Neutrophil (primary cell): Measurements from ENCODE around the gene AFTPH.

Experiments used
- H3K27ac ChIP-seq: fragments of 200-600 bp; sonication (generic); 2 replicates; pipeline ENCODE4 v1.5.1; 2016; ENCODE audit warnings: mild to moderate bottlenecking, moderate library complexity
- H3K27me3 ChIP-seq: fragments of 200-600 bp; sonication (generic); 2 replicates; pipeline ENCODE4 v1.6.0; 2016; ENCODE audit warnings: mild to moderate bottlenecking
- H3K36me3 ChIP-seq: fragments of 200-600 bp; sonication (generic); 2 replicates; pipeline ENCODE4 v1.5.1; 2017
- H3K4me1 ChIP-seq, 2 experiments: fragments of 200-600 bp in 1 of 2; sonication (generic) in 1 of 2; 1 replicate in 1 of 2; 2 replicates in 1 of 2; pipeline versions ENCODE4 v1.5.1 to v1.6.1; 2013 to 2016; ENCODE audit warnings: low read depth in 1 of 2, low read length in 1 of 2, mild to moderate bottlenecking in 1 of 2, moderate library complexity in 1 of 2; ENCODE audit not compliant: control insufficient read depth in 1 of 2, insufficient read depth in 1 of 2
- H3K4me3 ChIP-seq, 2 experiments: fragments of 200-600 bp in 1 of 2; sonication (generic) in 1 of 2; 1 replicate in 1 of 2; 2 replicates in 1 of 2; pipeline ENCODE4 v1.5.1; 2013 to 2016; ENCODE audit warnings: low read depth in 1 of 2, low read length in 1 of 2, mild to moderate bottlenecking in 1 of 2, moderate library complexity in 1 of 2
- H3K9me3 ChIP-seq: fragments of 200-600 bp; sonication (generic); 2 replicates; pipeline ENCODE4 v1.5.1; 2016
- TF ChIP-seq, protein P1 (sequence below): fragments of 200-600 bp; sonication (generic); IDR thresholded peaks from 2 replicates; pipeline ENCODE4 v1.5.1; 2016; ENCODE audit warnings: antibody characterized with exemption

Gene AFTPH

DNA sequence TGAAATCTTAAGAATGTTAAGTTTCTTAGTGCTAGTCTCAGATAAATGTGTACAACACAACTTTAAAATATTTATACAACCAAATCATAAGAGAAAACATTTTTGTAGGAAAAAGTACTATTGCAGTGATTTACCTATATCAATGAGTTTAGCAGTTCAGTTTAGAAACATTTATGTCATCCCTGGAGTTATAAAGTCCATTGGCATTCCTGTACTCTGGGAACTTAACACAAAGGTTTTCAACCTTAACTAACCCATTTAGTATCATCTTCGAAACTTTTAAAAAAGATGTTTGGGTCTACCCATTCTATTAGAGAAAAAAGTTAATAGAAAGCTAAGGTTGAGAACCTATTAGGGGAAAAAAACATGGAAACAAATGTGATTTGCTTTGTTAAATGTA is 10.9 kb downstream of the AFTPH start:
- H3K27me3 ChIP-seq, result no peaks in the 10 kb centered on the region
- no peaks in the 10 kb centered on the region for H3K9me3 ChIP-seq
- TF ChIP-seq, protein P1, sequence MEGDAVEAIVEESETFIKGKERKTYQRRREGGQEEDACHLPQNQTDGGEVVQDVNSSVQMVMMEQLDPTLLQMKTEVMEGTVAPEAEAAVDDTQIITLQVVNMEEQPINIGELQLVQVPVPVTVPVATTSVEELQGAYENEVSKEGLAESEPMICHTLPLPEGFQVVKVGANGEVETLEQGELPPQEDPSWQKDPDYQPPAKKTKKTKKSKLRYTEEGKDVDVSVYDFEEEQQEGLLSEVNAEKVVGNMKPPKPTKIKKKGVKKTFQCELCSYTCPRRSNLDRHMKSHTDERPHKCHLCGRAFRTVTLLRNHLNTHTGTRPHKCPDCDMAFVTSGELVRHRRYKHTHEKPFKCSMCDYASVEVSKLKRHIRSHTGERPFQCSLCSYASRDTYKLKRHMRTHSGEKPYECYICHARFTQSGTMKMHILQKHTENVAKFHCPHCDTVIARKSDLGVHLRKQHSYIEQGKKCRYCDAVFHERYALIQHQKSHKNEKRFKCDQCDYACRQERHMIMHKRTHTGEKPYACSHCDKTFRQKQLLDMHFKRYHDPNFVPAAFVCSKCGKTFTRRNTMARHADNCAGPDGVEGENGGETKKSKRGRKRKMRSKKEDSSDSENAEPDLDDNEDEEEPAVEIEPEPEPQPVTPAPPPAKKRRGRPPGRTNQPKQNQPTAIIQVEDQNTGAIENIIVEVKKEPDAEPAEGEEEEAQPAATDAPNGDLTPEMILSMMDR, result no peak
- no peak overlapping the region for H3K27ac ChIP-seq
- H3K4me3 ChIP-seq, result no peak overlapping the region
- H3K4me1 ChIP-seq, result peaks cover 11 to 22% of the 10 kb centered on the region in 2 experiments
- H3K36me3 ChIP-seq, result no peaks in the 10 kb centered on the region

DNA sequence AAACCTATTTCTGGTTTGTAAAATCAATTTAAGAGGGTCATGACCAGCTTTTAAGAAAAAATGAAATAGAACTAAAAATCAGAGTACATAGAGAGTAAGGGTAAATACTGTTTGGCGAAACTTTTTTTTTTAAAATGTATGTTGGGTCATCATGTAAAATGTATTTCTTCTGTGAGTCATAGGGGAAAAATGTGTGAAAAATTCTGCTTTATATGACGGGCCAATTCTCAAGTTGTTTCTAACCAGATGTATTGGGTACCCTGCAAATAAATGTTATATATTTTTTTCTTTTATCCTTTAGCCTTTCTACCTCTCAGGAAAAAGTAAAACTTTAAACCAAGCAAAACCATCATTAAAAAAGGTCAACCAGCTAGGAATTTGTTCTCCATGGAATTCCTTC is 13.9 kb downstream of the AFTPH start:
- no peaks in the 10 kb centered on the region for H3K27me3 ChIP-seq
- peaks cover 11 to 16% of the 10 kb centered on the region in 2 experiments for H3K4me1 ChIP-seq
- H3K4me3 ChIP-seq, result no peak overlapping the region
- TF ChIP-seq, protein P1, result no peak
- no peak overlapping the region for H3K27ac ChIP-seq
- H3K36me3 ChIP-seq, result no peaks in the 10 kb centered on the region
- H3K9me3 ChIP-seq, result no peaks in the 10 kb centered on the region

DNA sequence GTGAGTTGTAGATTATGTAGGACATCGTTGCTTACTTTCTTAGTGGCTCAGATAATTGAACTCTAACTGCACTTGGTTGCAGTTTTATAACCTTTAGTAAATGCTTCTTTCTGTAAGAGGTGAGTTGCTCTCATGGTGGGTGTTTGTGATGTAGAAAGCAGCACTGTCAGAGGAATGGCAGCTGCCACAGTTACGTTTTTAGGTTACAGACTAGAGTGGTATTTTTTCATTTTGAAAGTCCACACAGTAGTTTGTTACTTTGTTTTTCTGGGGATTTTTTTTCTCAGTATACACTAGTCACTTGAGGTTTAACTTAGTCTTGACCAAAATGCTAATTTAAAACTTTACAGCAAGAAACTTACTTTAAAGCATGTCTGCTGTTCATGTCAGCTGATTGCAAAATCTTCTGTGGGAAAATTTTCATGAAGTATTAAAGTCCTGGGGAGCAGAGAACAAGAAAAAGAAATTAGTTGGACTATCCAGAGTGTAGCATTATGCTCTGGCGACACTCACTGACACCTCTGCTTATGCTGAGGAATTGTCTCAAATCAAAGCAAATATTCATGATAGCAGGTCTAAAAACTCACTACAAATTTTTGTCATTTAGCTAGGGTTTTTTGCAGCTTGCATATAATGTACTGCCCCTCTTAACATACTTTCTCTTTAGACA is 14.8 kb downstream of the AFTPH start:
- no peaks in the 10 kb centered on the region for H3K27me3 ChIP-seq
- H3K4me3 ChIP-seq, result no peak overlapping the region
- H3K27ac ChIP-seq, result no peak overlapping the region
- no peaks in the 10 kb centered on the region for H3K9me3 ChIP-seq
- H3K4me1 ChIP-seq, result peaks cover 9 to 13% of the 10 kb centered on the region in 2 experiments
- TF ChIP-seq, protein P1, result no peak
- H3K36me3 ChIP-seq, result no peaks in the 10 kb centered on the region

DNA sequence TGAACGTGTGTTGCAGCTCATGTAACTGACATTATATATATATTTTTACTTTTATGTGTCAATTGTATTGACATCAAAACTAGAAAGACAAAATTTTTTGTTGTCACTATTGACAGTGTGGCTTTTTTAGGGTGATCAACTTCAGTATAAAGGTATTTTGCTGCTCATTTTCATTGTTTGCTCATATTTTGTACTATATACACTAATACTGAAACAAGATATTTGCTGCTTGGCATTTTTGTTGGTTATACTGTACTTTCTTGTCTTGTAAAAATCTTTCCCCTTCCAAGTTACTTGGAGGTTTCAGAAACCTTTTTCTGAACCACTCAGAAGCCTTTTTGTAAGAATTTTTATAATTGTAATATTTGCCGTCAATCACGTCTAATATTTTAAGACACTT is 16.5 kb downstream of the AFTPH start:
- TF ChIP-seq, protein P1, result no peak
- no peaks in the 10 kb centered on the region for H3K9me3 ChIP-seq
- no peak overlapping the region for H3K4me3 ChIP-seq
- H3K36me3 ChIP-seq, result no peaks in the 10 kb centered on the region
- H3K4me1 ChIP-seq, result no peaks in the 10 kb centered on the region
- H3K27me3 ChIP-seq, result no peaks in the 10 kb centered on the region
- H3K27ac ChIP-seq, result no peak overlapping the region

DNA sequence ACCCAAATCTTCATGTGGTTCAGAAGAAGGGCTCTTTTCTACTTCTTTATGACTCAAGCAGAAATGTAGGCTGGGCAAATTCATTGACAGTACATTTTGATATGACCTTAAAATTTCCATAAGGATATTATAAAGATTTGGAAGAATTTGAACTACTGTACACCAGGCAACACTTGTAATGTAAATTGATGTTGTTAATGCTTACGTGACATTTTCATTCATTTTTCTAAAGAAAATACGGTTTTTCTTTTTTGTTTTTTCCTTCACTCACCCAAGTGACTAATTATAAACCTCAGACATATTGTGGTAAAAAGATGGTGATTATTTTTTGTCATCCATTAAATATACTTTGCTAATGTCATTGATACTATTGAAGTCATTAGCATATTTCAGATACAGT is 17.4 kb downstream of the AFTPH start:
- Histone ChIP-seq H3K27ac (no peak overlapping the region), H3K9me3 (no peaks in the 10 kb centered on the region), H3K4me3 (no peak overlapping the region), H3K4me1 (no peaks in the 10 kb centered on the region), H3K27me3 (no peaks in the 10 kb centered on the region), H3K36me3 (no peaks in the 10 kb centered on the region)
- TF ChIP-seq, protein P1, result no peak
